Nephron (organoid): Measurements from ENCODE around the gene ZNF512.
"Not testable (repeated sequence)": the region's sequence is repeated elsewhere in the genome, so short reads cannot be mapped to it uniquely, and the experiment has no call there.

ENCODE experiments used
- H3K27ac Mint-ChIP-seq, 3 experiments: 2 replicates each; pipeline ENCODE4 v1.8.0; 2020; ENCODE audit warnings: mixed read lengths in 3 of 3, mild to moderate bottlenecking in 2 of 3, moderate library complexity in 1 of 3
- H3K27me3 Mint-ChIP-seq: 2 replicates; pipeline ENCODE4 v1.8.0; 2021; ENCODE audit warnings: low read depth, mild to moderate bottlenecking, moderate library complexity, mixed read lengths
- H3K36me3 Mint-ChIP-seq: 2 replicates; pipeline ENCODE4 v1.8.0; 2020; ENCODE audit warnings: low read depth, mixed read lengths
- H3K4me1 Mint-ChIP-seq: 2 replicates; pipeline ENCODE4 v1.8.0; 2020; ENCODE audit warnings: mixed read lengths
- H3K4me3 Mint-ChIP-seq, 3 experiments: 2 replicates each; pipeline ENCODE4 v1.8.0; 2020; ENCODE audit warnings: mild to moderate bottlenecking in 3 of 3, mixed read lengths in 3 of 3, moderate library complexity in 2 of 3
- H3K9me3 Mint-ChIP-seq: 2 replicates; pipeline ENCODE4 v1.8.0; 2020; ENCODE audit warnings: mixed read lengths
- CTCF ChIP-seq, 3 experiments: fragments of 200-600 bp; sonication (generic); IDR thresholded peaks; one replicate each; pipeline ENCODE4 v1.5.0; 2021; ENCODE audit warnings: antibody characterized with exemption in 3 of 3; ENCODE audit not compliant: unreplicated experiment in 3 of 3

The ZNF512 gene

GRCh38 chr2:27587025-27587424, 4.2 kb downstream of the ZNF512 start:
- Mint-ChIP-seq H3K4me3 (no peak overlapping the region), H3K9me3 (peaks cover 58% of the 10 kb centered on the region), H3K4me1 (peaks cover 24% of the 10 kb centered on the region), H3K27ac (no peak overlapping the region), H3K27me3 (no peaks in the 10 kb centered on the region), H3K36me3 (peaks cover 72% of the 10 kb centered on the region)
- no peak for TF ChIP-seq CTCF (IDR thresholded peaks at IDR 0.05; ENCODE audit: unreplicated experiment in 3 of 3)

- TF ChIP-seq CTCF (IDR thresholded peaks at IDR 0.05; ENCODE audit: unreplicated experiment in 3 of 3): no peak
- H3K9me3 Mint-ChIP-seq: peaks cover 55% of the 10 kb centered on the region
- H3K27ac Mint-ChIP-seq: no peak overlapping the region
- H3K4me1 Mint-ChIP-seq: peaks cover 17% of the 10 kb centered on the region
- H3K27me3 Mint-ChIP-seq: no peaks in the 10 kb centered on the region
- no peak overlapping the region for H3K4me3 Mint-ChIP-seq
- peaks cover 71% of the 10 kb centered on the region for H3K36me3 Mint-ChIP-seq
Measured at GRCh38 chr2:27588308-27588707, 5.5 kb downstream of the ZNF512 start.

GRCh38 chr2:27591745-27592144, 8.9 kb downstream of the ZNF512 start:
- Mint-ChIP-seq H3K4me1 (no peaks in the 10 kb centered on the region), H3K4me3 (no peak overlapping the region), H3K27ac (no peak overlapping the region), H3K27me3 (no peaks in the 10 kb centered on the region), H3K9me3 (peaks cover 63% of the 10 kb centered on the region), H3K36me3 (peaks cover 73% of the 10 kb centered on the region)
- TF ChIP-seq CTCF (IDR thresholded peaks at IDR 0.05; ENCODE audit: unreplicated experiment in 3 of 3): no peak

- Mint-ChIP-seq H3K27me3 (no peaks in the 10 kb centered on the region), H3K27ac (no peak overlapping the region), H3K36me3 (peaks cover 75% of the 10 kb centered on the region), H3K4me1 (no peaks in the 10 kb centered on the region), H3K4me3 (no peak overlapping the region), H3K9me3 (peaks cover 62% of the 10 kb centered on the region)
- no peak for TF ChIP-seq CTCF (IDR thresholded peaks at IDR 0.05; ENCODE audit: unreplicated experiment in 3 of 3)
Measured at GRCh38 chr2:27593240-27593639, 10.4 kb downstream of the ZNF512 start.

GRCh38 chr2:27594020-27594703, 11.3 kb downstream of the ZNF512 start:
- not testable (repeated sequence) for H3K27ac Mint-ChIP-seq, H3K27me3 Mint-ChIP-seq, H3K4me3 Mint-ChIP-seq, H3K4me1 Mint-ChIP-seq
- Mint-ChIP-seq H3K9me3 (peaks cover 61% of the 10 kb centered on the region), H3K36me3 (peaks cover 79% of the 10 kb centered on the region)

GRCh38 chr2:27595412-27595811, 12.6 kb downstream of the ZNF512 start:
- H3K27me3 Mint-ChIP-seq, H3K4me3 Mint-ChIP-seq, H3K4me1 Mint-ChIP-seq, H3K27ac Mint-ChIP-seq: not testable (repeated sequence)
- peaks cover 79% of the 10 kb centered on the region for H3K36me3 Mint-ChIP-seq
- H3K9me3 Mint-ChIP-seq: peaks cover 49% of the 10 kb centered on the region

- Mint-ChIP-seq H3K27me3 (no peaks in the 10 kb centered on the region), H3K4me3 (no peak overlapping the region), H3K27ac (no peak overlapping the region), H3K36me3 (peaks cover 84% of the 10 kb centered on the region), H3K4me1 (no peaks in the 10 kb centered on the region), H3K9me3 (peaks cover 41% of the 10 kb centered on the region)
- TF ChIP-seq CTCF (IDR thresholded peaks at IDR 0.05; ENCODE audit: unreplicated experiment in 3 of 3): no peak
Measured at GRCh38 chr2:27596627-27597026, 13.8 kb downstream of the ZNF512 start.
